ENCODE measurements around the gene SYT7. TPM values are rescaled to one million over a fixed set of nuclear protein-coding genes. Genes with fewer than 3 reads are reported as not detected.
"Not testable (repeated sequence)": the region's sequence is repeated elsewhere in the genome, so short reads cannot be mapped to it uniquely, and the experiment has no call there.

Gene SYT7
- total RNA-seq, 1 experiment from 2014 or later: 0.69 TPM

DNA sequence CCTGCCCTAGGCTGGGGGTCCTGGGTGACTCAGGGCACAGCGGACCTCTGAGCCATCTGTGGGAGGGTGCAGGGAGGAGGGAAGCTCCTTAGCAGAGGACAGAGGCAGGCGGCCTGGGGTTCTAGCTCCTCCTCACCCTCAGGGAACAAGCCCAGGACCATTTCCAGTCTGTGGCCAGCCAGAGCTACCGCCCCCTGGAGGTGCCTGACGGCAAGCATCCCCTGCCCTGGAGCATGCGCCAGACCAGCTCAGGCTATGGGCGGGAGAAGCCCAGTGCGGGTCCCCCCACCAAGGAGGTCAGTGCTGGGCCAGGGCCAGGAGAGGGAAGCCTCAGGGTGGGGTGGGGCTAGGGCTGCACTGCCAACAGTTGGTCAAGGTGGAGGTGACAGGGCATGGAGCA, 98.4 kb downstream of the SYT7 start:
- in situ Hi-C loops (cut with HindIII; ENCODE audit: low pct_unique_long_range_greater_than_20kb, low sequenced_read_pairs): no loop called here
- DNase-seq (ENCODE audit: low read depth, low spot score): peak; percentile 53

- in situ Hi-C loops (cut with HindIII; ENCODE audit: low pct_unique_long_range_greater_than_20kb, low sequenced_read_pairs): no loop called here
- no peak for DNase-seq (ENCODE audit: low read depth, low spot score)
These were observed 99.1 kb downstream of the SYT7 start for GRCh38 chr11:61481806-61482205.

DNA sequence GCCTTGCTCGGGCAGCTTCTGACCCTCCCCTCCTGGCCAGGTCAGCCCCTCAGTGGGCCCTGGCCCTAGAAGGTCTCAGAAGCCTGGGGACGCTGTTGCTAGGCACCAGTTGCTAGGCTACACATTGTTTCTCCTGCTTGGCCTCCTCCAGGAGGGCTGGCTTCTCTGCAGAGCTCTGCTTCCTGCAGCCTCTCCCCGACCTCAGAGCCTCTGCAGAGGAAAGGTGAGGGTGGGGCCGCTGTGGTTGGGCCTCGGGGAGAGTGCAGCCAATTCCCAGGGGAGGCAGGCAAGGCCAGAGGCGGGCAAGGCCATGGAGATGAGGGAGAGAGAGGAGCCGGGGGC, 99.9 kb downstream of the SYT7 start:
- in situ Hi-C loops (cut with HindIII; ENCODE audit: low pct_unique_long_range_greater_than_20kb, low sequenced_read_pairs): no loop called here
- DNase-seq (ENCODE audit: low read depth, low spot score): peak; percentile 13

GRCh38 chr11:61480261-61480993, 100.4 kb downstream of the SYT7 start:
- no peak for DNase-seq (ENCODE audit: low read depth, low spot score)
- in situ Hi-C loops (cut with HindIII; ENCODE audit: low pct_unique_long_range_greater_than_20kb, low sequenced_read_pairs): no loop called here

GRCh38 chr11:61479360-61480058, 101.4 kb downstream of the SYT7 start:
- in situ Hi-C loops (cut with HindIII; ENCODE audit: low pct_unique_long_range_greater_than_20kb, low sequenced_read_pairs); DNase-seq (ENCODE audit: low read depth, low spot score): not testable (repeated sequence)

DNA sequence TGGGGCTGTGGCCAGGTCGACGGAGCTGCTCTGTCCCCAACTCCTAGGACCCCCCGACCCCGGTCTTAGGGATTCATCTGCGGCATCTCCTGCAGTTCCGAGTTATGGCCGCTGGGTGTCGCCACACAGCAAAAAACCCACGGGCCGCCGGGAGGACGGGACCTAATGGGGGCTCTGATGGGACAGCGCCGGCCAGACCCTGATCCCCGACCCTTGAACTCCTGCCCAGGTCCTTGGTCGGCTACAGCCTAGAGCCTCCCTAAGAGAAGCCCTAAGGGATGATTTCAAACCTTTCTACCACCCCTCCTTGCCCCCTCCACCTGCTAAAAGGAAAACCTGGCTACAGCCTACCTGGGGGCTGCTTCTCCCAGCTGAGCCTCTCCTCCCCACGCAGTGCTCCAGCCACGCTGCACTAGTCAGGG, 103.1 kb downstream of the SYT7 start:
- peak; percentile 22 for DNase-seq (ENCODE audit: low read depth, low spot score)
- in situ Hi-C loops (cut with HindIII; ENCODE audit: low pct_unique_long_range_greater_than_20kb, low sequenced_read_pairs): no loop called here

DNA sequence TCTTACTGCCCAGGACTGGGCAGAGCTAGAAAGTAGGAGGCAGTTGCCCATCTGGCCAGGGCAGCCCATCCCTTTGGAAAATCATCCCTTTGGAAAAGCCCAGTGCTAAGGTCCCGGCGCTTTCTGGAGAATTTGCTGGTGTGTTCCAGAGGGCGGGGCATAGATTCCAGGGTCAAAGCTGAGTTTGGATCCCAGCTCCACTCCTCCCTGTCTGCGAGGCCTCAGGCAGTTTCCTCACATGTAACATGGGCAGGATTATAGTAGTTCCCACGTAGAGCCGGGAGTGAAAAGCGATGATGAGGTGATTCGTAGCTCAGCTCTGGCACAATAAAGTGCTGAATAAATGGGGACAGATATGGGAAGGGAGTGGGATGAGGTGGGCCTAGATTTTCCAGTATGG, 103.8 kb downstream of the SYT7 start:
- no peak for DNase-seq (ENCODE audit: low read depth, low spot score)
- in situ Hi-C loops (cut with HindIII; ENCODE audit: low pct_unique_long_range_greater_than_20kb, low sequenced_read_pairs): no loop called here

- in situ Hi-C loops (cut with HindIII; ENCODE audit: low pct_unique_long_range_greater_than_20kb, low sequenced_read_pairs): no loop called here
- DNase-seq (ENCODE audit: low read depth, low spot score): no peak
These were observed 104.5 kb downstream of the SYT7 start for GRCh38 chr11:61476371-61476770.

GRCh38 chr11:61475433-61475832, 105.4 kb downstream of the SYT7 start:
- no peak for DNase-seq (ENCODE audit: low read depth, low spot score)
- in situ Hi-C loops (cut with HindIII; ENCODE audit: low pct_unique_long_range_greater_than_20kb, low sequenced_read_pairs): no loop called here

DNA sequence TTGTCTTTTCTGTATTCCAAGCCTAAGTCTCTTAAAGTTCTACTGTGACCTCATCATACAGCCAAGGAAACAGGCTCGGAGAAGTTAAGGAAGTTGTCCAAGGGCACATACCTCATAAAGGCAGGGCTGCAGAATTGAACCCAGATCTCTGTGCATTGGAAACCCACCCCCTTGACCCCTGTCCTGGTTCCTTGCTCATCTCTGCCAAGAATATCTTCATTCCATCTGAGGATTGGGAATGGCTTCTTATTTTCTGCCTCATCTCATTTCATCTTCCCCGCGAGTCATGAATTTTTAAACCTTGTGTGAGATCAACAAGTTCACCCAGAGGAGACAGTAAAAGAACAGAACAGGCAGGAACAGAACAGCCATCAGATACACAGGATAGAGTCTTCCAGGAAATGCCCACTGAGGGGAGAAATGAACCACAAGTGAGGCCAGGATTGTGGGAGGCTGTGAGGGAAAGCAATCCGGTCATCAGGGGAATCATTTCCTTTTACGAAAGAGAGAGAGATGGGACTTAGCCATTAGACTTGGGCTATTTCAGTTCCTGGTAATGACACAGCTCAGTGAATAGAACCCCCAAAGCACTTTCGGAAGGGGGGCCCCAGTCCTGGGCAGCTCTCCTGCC, 106.7 kb downstream of the SYT7 start:
- DNase-seq (ENCODE audit: low read depth, low spot score): no peak
- in situ Hi-C loops (cut with HindIII; ENCODE audit: low pct_unique_long_range_greater_than_20kb, low sequenced_read_pairs): no loop called here

DNA sequence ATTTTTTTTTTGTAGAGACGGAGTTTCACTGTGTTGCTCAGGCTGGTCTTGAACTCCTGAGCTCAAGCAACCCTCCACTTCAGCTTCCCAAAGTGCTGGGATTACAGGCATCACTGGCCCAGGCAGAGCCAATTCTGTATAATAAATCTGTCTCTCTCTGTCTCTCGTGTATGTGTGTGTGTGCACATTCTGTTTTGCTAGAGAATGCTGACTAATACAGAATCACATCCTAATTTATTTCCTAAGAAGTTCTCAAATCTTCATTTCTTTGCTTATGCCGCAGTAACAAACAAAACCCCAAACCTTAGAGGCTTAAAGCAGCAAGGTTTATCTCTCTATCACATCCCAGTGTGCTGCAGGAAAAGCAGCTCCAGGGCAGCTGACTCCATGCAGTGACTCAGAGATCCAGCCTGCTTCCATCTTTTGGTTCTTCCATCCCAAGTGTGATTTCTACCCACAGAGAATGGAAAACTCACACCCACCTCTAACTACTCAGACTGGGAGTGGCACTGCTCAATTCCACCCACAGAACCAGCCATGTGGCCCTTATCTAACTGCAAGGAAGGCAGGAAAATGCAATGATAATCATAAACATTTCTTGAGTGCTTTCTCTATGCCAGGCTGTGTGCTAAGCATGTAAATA, 107.4 kb downstream of the SYT7 start:
- no peak for DNase-seq (ENCODE audit: low read depth, low spot score)
- in situ Hi-C loops (cut with HindIII; ENCODE audit: low pct_unique_long_range_greater_than_20kb, low sequenced_read_pairs): no loop called here

GRCh38 chr11:61472868-61473267, 108.0 kb downstream of the SYT7 start:
- in situ Hi-C loops (cut with HindIII; ENCODE audit: low pct_unique_long_range_greater_than_20kb, low sequenced_read_pairs): no loop called here

GRCh38 chr11:61472282-61472681, 108.6 kb downstream of the SYT7 start:
- no peak for DNase-seq (ENCODE audit: low read depth, low spot score)
- in situ Hi-C loops (cut with HindIII; ENCODE audit: low pct_unique_long_range_greater_than_20kb, low sequenced_read_pairs): no loop called here

More at GRCh38 chr11:61472868-61473267, 108.0 kb downstream of the SYT7 start:
- no peak for DNase-seq (ENCODE audit: low read depth, low spot score)

- in situ Hi-C loops (cut with HindIII; ENCODE audit: low pct_unique_long_range_greater_than_20kb, low sequenced_read_pairs): no loop called here
- DNase-seq (ENCODE audit: low read depth, low spot score): no peak
These were observed 112.9 kb downstream of the SYT7 start for GRCh38 chr11:61468002-61468401.

GRCh38 chr11:61467602-61468001, 113.3 kb downstream of the SYT7 start:
- DNase-seq (ENCODE audit: low read depth, low spot score); in situ Hi-C loops (cut with HindIII; ENCODE audit: low pct_unique_long_range_greater_than_20kb, low sequenced_read_pairs): not testable (repeated sequence)

Data from SK-MEL-5 (cell line).